HEK293 (cell line): ENCODE results near the gene MRPS10.

Experiments
- CTCF ChIP-seq: fragments of 450-650 bp; formaldehyde crosslinking; IDR thresholded peaks from 2 replicates; pipeline ENCODE4 v1.5.1; 2016; ENCODE audit warnings: missing biosample characterization, missing genetic modification characterization
- ZBTB11 ChIP-seq: fragments of 450-650 bp; formaldehyde crosslinking; conservative IDR thresholded peaks from 2 replicates; pipeline ENCODE4 v1.5.1; 2016; ENCODE audit warnings: low read depth, missing biosample characterization, missing genetic modification characterization
- ZNF202 ChIP-seq: fragments of 450-650 bp; formaldehyde crosslinking; IDR thresholded peaks from 2 replicates; pipeline ENCODE4 v1.5.1; 2016; ENCODE audit warnings: missing biosample characterization, missing genetic modification characterization, borderline replicate concordance
- ZNF248 ChIP-seq: fragments of 450-650 bp; formaldehyde crosslinking; IDR thresholded peaks from 2 replicates; pipeline ENCODE4 v1.5.1; 2017; ENCODE audit warnings: missing biosample characterization, missing genetic modification characterization

GRCh38 chr6:42225029-42225339 is 7.3 kb upstream of the MRPS10 start:
- no peak for TF ChIP-seq ZNF248 (tag by site-specific recombination)
- no peak for TF ChIP-seq CTCF (tag by site-specific recombination)
- no peak for TF ChIP-seq ZBTB11 (tag by site-specific recombination)
- TF ChIP-seq ZNF202 (tag by site-specific recombination): no peak
